HL-60 (cell line): ENCODE results near the gene CDRT4.

ENCODE experiments used
- CTCF ChIP-seq: IDR thresholded peaks from one replicate; pipeline ENCODE4 v1.5.1; 2011; ENCODE audit warnings: low read length, control low read depth, inconsistent platforms; ENCODE audit not compliant: insufficient read depth
- GABPA ChIP-seq: IDR thresholded peaks from 2 replicates; pipeline ENCODE4 v1.6.1; 2012; ENCODE audit warnings: low read depth
- POLR2AphosphoS5 ChIP-seq: IDR thresholded peaks from 2 replicates; pipeline ENCODE4 v1.6.1; 2012; ENCODE audit warnings: low read depth
- REST ChIP-seq: IDR thresholded peaks from 2 replicates; pipeline ENCODE4 v1.6.1; 2012; ENCODE audit warnings: low read depth; ENCODE audit not compliant: insufficient replicate concordance

GRCh38 chr17:15464231-15464985, 3.0 kb downstream of the CDRT4 start:
- no peak for TF ChIP-seq REST
- TF ChIP-seq CTCF, result no peak
- TF ChIP-seq POLR2AphosphoS5, result no peak
- TF ChIP-seq GABPA, result no peak
